Retinal pigment epithelial cell (primary cell): Measurements from ENCODE around the gene MMP12.
"Not testable (repeated sequence)": the region's sequence is repeated elsewhere in the genome, so short reads cannot be mapped to it uniquely, and the experiment has no call there.

Experiments
- DNase-seq: peaks from one replicate; pipeline ENCODE4 v3.0.0-alpha.2; 2010; ENCODE audit warnings: low read depth
- H3K4me3 ChIP-seq: 2 replicates; pipeline ENCODE4 v1.5.1; 2011; ENCODE audit warnings: mild to moderate bottlenecking, low read length, control low read depth, moderate library complexity
- TF ChIP-seq, protein P1 (sequence below): conservative IDR thresholded peaks from 2 replicates; pipeline ENCODE4 v1.5.1; 2011; ENCODE audit warnings: low read depth, low read length, control low read depth, inconsistent platforms

The MMP12 gene

GRCh38 chr11:102879801-102880200 lies 5.0 kb upstream of the MMP12 start:
- TF ChIP-seq, protein P1, sequence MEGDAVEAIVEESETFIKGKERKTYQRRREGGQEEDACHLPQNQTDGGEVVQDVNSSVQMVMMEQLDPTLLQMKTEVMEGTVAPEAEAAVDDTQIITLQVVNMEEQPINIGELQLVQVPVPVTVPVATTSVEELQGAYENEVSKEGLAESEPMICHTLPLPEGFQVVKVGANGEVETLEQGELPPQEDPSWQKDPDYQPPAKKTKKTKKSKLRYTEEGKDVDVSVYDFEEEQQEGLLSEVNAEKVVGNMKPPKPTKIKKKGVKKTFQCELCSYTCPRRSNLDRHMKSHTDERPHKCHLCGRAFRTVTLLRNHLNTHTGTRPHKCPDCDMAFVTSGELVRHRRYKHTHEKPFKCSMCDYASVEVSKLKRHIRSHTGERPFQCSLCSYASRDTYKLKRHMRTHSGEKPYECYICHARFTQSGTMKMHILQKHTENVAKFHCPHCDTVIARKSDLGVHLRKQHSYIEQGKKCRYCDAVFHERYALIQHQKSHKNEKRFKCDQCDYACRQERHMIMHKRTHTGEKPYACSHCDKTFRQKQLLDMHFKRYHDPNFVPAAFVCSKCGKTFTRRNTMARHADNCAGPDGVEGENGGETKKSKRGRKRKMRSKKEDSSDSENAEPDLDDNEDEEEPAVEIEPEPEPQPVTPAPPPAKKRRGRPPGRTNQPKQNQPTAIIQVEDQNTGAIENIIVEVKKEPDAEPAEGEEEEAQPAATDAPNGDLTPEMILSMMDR = no peak

DNA sequence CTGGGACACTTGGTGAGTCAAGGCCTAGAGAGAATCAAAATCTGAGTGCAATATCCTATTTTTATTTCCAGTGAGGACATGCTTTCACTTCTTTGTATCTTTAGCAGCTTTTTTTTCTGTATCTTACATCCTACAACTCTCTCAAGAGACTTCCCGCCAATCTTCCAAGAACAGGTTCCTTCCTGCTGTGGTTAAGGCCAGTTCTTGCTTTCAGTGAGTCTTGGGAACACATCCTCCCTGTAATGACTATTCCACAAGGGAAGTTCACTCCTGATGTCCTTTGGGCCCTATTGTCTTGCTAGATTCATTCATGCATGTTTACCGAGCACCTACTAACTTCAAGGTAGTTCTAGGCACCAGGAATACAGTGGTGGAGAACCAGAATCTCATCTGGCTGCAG lies 3.8 kb upstream of the MMP12 start:
- no peak for DNase-seq
- H3K4me3 ChIP-seq = no peak overlapping the region
- TF ChIP-seq, protein P1 = no peak

More at GRCh38 chr11:102879801-102880200, 5.0 kb upstream of the MMP12 start:
- DNase-seq = no peak
- H3K4me3 ChIP-seq = no peak overlapping the region

DNA sequence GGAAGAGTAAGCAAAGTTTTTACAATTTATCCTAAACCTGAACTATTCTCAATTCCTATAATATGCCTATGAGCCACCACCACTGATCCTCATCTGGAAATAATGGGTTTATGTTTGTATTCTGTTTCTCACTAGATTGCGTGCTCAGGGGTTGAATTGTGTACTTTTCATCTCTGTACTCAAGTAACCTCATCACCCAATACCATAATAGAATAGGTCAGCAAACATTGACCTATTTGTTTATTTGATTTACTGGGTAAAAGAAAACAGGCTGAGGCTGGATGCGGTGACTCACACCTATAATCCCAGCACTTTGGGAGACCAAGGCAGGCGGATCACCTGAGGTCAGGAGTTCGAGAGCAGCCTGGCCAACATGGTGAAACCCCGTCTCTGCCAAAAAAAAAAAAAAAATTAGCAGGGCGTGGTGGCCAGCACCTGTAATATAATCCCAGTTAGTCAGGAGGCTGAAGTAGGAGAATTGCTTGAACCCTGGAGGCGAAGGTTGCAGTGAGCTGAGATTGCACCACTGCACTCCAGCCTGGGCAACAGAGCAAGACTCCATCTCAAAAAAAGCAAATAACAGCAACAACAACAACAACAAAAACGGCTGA lies 5.3 kb downstream of the MMP12 start:
- not testable (repeated sequence) for DNase-seq, H3K4me3 ChIP-seq

DNA sequence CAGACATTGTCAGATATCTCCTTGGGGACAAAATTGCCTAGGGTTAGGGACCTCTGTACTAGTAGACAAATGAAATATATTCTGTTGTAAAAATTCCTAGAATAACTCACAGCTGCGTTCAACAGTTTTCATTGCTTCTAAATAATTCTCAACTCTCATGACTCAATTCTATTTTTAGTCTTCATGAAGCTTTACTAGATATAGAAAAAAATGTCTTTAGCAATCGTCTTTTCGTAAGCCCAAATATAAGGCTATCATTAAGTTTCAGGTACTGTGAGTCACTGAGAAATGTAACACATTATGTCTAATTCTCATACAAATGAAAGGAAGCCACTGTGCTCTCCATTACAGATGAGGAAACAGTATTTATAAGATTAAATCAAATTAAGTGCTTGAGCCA lies 6.4 kb downstream of the MMP12 start:
- TF ChIP-seq, protein P1 = no peak
- DNase-seq = peak; percentile 28
- no peak overlapping the region for H3K4me3 ChIP-seq

DNA sequence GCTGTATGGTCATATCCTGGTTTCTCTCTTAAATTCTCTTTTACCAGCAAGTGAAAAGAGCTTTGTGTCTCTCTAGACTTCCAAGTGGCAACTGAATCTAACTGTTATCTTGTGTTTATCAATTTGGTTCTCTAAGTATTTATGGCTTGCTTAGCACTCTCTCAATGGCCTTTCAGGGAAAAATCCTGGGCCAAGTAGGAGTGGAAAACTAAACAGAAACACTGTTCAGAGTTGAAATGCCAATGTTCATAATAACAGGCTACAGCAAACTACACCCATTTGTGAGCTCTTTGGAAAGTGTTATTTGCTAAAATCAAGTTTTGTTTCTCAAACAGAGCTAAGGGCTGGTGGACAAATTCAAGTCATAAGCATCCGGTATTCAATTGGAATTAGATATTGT lies 10.1 kb downstream of the MMP12 start:
- no peak overlapping the region for H3K4me3 ChIP-seq
- DNase-seq = no peak
- TF ChIP-seq, protein P1 = no peak

GRCh38 chr11:102853956-102854355 lies 20.8 kb downstream of the MMP12 start:
- no peak for DNase-seq
- TF ChIP-seq, protein P1 = no peak
- no peak overlapping the region for H3K4me3 ChIP-seq

DNA sequence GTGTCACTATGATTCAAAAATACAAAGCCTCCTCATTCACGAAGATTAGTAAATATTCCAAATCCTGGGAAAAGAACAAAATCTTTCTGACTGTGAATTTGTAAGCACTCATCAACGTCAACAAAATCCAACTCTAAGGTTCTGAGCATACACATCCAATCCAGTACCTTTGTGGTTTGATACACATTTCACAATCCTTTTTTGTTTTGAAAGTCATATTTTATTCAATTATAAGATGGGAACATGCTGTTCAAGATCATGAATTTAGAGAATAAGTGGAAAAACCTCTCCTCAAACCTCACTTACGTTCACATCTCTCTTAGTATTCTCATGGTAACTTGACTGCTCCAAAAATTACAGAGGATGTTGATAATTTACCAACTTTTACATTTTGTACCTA lies 21.7 kb downstream of the MMP12 start:
- DNase-seq = no peak
- TF ChIP-seq, protein P1 = no peak
- H3K4me3 ChIP-seq = no peak overlapping the region
